Right lobe of liver (tissue), 6 donors: ENCODE data around the gene TXNIP. TPM values are rescaled to one million over a fixed set of nuclear protein-coding genes. Genes with fewer than 3 reads are reported as not detected.

Experiments
- ATAC-seq, 4 donors: fragments of 200-7000 bp; cut with Tn5 transposase; one replicate each; pipeline ENCODE4 v1.9.1; 2020; ENCODE audit warnings: mild to moderate bottlenecking in 4 of 4, moderate library complexity in 4 of 4
- DNase-seq, 3 donors: peaks; one replicate each; pipeline ENCODE4 v3.0.0-alpha.2; 2020
- H3K27ac ChIP-seq, 3 donors: fragments of 200-600 bp; one replicate each; pipeline ENCODE4 v1.8.0; 2022
- H3K27me3 ChIP-seq, 2 donors: fragments of 200-600 bp; one replicate each; pipeline ENCODE4 v1.8.0; 2022
- H3K36me3 ChIP-seq, 4 donors: fragments of 200-600 bp; sonication (generic) in 1 of 4; one replicate each; pipeline versions ENCODE4 v1.5.1 to v1.8.0; 2017 to 2022; ENCODE audit warnings: control low read depth in 1 of 4
- H3K4me1 ChIP-seq, 4 donors: fragments of 200-600 bp; sonication (generic) in 1 of 4; one replicate each; pipeline versions ENCODE4 v1.5.1 to v1.8.0; 2017 to 2022; ENCODE audit warnings: control low read depth in 1 of 4
- H3K4me3 ChIP-seq, 3 donors: fragments of 200-600 bp; one replicate each; pipeline ENCODE4 v1.8.0; 2022
- H3K9me3 ChIP-seq, 4 donors: fragments of 200-600 bp; sonication (generic) in 1 of 4; one replicate each; pipeline versions ENCODE4 v1.5.1 to v1.8.0; 2017 to 2022; ENCODE audit warnings: control low read depth in 1 of 4
- POLR2A ChIP-seq: fragments of 450-650 bp; IDR thresholded peaks from one replicate; pipeline ENCODE4 v1.6.1; 2017; ENCODE audit warnings: antibody characterized with exemption, mild to moderate bottlenecking
- WGBS: methylation state at CpG from one replicate; pipeline ENCODE4 v1.1.6; 2018; ENCODE audit warnings: low coverage, low lambda C conversion rate; ENCODE audit not compliant: insufficient coverage; ENCODE audit errors: missing lambda C conversion rate; 5-methylcytosine and 5-hydroxymethylcytosine counted together
- intact Hi-C, 2 donors: fragments of 100-400 bp; cut with DNase I; formaldehyde crosslinking; loops; one replicate each; pipeline versions ENCODE4 v1.11.2 to v1.14.1; 2022
- total RNA-seq, 6 experiments: library from RNA; depleted of rRNA in 2 of 6; stranded (reverse); fragments of >200 nt in 2 of 6; fragmentation: NEBNext Ultra II Directional in 3 of 6; extraction: Animal tissue kit (Norgen Biotek cat#: 25700) in 3 of 6; gene quantifications; one replicate each; pipeline versions ENCODE4 v1.1.0 to v1.2.4, GENCODE V29; 2016 to 2023
- TF ChIP-seq, protein P1 (sequence below), 4 donors: fragments of 200-600 bp in 3 of 4; fragments of 450-650 bp in 1 of 4; IDR thresholded peaks; one replicate each; pipeline versions ENCODE4 v1.5.1 to v1.8.0; 2016 to 2022; ENCODE audit warnings: antibody characterized with exemption in 4 of 4, mild to moderate bottlenecking in 2 of 4
- donor health status: DM: no; HTN: yes; CAD: no.
- donor health status: DM: no; HTN: no; CAD: no.
- donor health status: DM: no; HTN: no; CAD: no.
- donor health status: DM: no; HTN: yes; CAD: no.
- donor health status: DM: no; HTN: yes; CAD: no.

The TXNIP gene
- total RNA-seq, 6 experiments from 2014 or later = 56.3 to 398 (median 134) TPM

GRCh38 chr1:145983206-145983675 lies 13.1 kb downstream of the TXNIP start:
- Histone ChIP-seq H3K36me3 (no peaks in the 10 kb centered on the region), H3K27ac (peak overlapping the region; percentile 44 to 48 (median 46)), H3K9me3 (no peaks in the 10 kb centered on the region), H3K4me3 (no peak overlapping the region), H3K4me1 (peaks cover 0 to 61% (median 19%) of the 10 kb centered on the region in 4 donors), H3K27me3 (no peaks in the 10 kb centered on the region)
- WGBS = 8% methylated on average over 1 of the region's 1 CpG
- TF ChIP-seq, protein P1, sequence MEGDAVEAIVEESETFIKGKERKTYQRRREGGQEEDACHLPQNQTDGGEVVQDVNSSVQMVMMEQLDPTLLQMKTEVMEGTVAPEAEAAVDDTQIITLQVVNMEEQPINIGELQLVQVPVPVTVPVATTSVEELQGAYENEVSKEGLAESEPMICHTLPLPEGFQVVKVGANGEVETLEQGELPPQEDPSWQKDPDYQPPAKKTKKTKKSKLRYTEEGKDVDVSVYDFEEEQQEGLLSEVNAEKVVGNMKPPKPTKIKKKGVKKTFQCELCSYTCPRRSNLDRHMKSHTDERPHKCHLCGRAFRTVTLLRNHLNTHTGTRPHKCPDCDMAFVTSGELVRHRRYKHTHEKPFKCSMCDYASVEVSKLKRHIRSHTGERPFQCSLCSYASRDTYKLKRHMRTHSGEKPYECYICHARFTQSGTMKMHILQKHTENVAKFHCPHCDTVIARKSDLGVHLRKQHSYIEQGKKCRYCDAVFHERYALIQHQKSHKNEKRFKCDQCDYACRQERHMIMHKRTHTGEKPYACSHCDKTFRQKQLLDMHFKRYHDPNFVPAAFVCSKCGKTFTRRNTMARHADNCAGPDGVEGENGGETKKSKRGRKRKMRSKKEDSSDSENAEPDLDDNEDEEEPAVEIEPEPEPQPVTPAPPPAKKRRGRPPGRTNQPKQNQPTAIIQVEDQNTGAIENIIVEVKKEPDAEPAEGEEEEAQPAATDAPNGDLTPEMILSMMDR (IDR thresholded peaks at IDR 0.05) = no peak
- TF ChIP-seq POLR2A = peak; percentile 30
- intact Hi-C loops = no loop called here
- peak; percentile 20 to 62 (median 52) for ATAC-seq
- DNase-seq = peak in 1 of 3 donors; percentile 69

DNA sequence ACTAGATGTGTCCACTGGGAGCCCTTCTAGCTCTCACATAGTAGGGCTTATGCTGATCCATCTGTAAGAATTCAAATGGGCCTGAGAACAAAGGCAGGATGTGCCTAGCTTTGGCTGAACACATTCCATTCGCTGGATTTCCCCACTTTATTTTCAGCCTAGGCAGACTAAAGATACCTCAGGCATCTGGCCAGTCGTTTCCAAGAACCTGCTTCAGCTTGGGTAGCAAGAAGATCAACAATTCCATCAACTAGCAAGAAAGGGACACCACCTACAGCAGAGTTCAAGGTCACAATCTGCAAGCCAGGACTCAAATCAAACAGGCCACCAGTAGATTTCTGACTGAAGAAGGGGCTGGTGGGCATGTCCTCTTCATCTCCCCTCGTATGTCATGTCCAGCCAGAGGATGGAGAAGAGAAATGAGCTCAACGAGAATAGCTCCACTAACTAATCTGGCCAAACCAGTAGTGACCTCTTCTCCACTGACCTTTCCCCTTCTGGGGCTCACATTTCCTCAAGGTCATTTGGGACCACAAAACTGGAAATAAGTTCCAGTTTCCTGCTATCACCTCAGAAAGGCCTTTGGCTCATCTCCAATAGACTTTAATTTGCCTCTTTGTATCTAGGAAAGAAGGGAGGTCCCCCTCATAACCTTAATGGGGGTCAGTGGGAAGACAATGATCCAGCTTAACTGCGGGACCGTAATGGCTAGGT lies 14.2 kb downstream of the TXNIP start:
- no peak for DNase-seq
- 55% methylated on average over 6 of the region's 6 CpGs for WGBS
- ATAC-seq = no peak
- H3K27me3 ChIP-seq = no peaks in the 10 kb centered on the region
- peak overlapping the region; percentile 44 to 48 (median 46) for H3K27ac ChIP-seq
- TF ChIP-seq, protein P1 (IDR thresholded peaks at IDR 0.05) = no peak
- no peak for TF ChIP-seq POLR2A
- H3K4me3 ChIP-seq = no peak overlapping the region
- no peaks in the 10 kb centered on the region for H3K36me3 ChIP-seq
- H3K4me1 ChIP-seq = peaks cover 0 to 65% (median 22%) of the 10 kb centered on the region in 4 donors
- intact Hi-C loops = no loop called here
- no peaks in the 10 kb centered on the region for H3K9me3 ChIP-seq

GRCh38 chr1:145980457-145980994 lies 15.9 kb downstream of the TXNIP start:
- peak; percentile 6 to 62 (median 54) for ATAC-seq
- Histone ChIP-seq H3K27me3 (no peaks in the 10 kb centered on the region), H3K27ac (peak overlapping the region; percentile 77 to 86 (median 81)), H3K4me1 (peaks cover 0 to 51% (median 17%) of the 10 kb centered on the region in 4 donors), H3K36me3 (no peaks in the 10 kb centered on the region), H3K4me3 (no peak overlapping the region), H3K9me3 (no peaks in the 10 kb centered on the region)
- 33% methylated on average over 1 of the region's 1 CpG for WGBS
- TF ChIP-seq, protein P1 (IDR thresholded peaks at IDR 0.05) = no peak
- no peak for TF ChIP-seq POLR2A
- peak in 2 of 3 donors; percentile 66 to 68 for DNase-seq
- intact Hi-C loops = no loop called here

GRCh38 chr1:145979746-145980456 lies 16.5 kb downstream of the TXNIP start:
- DNase-seq (no peak), ATAC-seq (peak in 3 of 4 donors; percentile 1 to 5 (median 2))
- Histone ChIP-seq H3K4me3 (no peak overlapping the region), H3K27me3 (no peaks in the 10 kb centered on the region), H3K4me1 (peaks cover 0 to 45% (median 11%) of the 10 kb centered on the region in 4 donors), H3K36me3 (no peaks in the 10 kb centered on the region), H3K27ac (peak overlapping the region; percentile 77 to 86 (median 81)), H3K9me3 (no peaks in the 10 kb centered on the region)
- TF ChIP-seq, protein P1 (IDR thresholded peaks at IDR 0.05) = no peak
- TF ChIP-seq POLR2A = no peak
- intact Hi-C loops = loop anchor here in 1 of 2 donors (5.0 kb wide), 1 partner anchor 32 kb away; no protein-coding TSS in a partner anchor
- 35% methylated on average over 6 of the region's 7 CpGs for WGBS
